Hippocampal formation (tissue), 2 donors: ENCODE data around the gene KRTAP5-3.
"Not testable (repeated sequence)": the region's sequence is repeated elsewhere in the genome, so short reads cannot be mapped to it uniquely, and the experiment has no call there.

Experiments used
- DNase-seq, 2 donors: peaks; one replicate each; lab custom pipeline; 2025; lab: John Stamatoyannopoulos, UW

KRTAP5-3 gene

GRCh38 chr11:1582909-1583308 is 25.4 kb downstream of the KRTAP5-3 start:
- not testable (repeated sequence) for DNase-seq

- DNase-seq: no peak
Measured at GRCh38 chr11:1581976-1582375, 26.3 kb downstream of the KRTAP5-3 start.

DNA sequence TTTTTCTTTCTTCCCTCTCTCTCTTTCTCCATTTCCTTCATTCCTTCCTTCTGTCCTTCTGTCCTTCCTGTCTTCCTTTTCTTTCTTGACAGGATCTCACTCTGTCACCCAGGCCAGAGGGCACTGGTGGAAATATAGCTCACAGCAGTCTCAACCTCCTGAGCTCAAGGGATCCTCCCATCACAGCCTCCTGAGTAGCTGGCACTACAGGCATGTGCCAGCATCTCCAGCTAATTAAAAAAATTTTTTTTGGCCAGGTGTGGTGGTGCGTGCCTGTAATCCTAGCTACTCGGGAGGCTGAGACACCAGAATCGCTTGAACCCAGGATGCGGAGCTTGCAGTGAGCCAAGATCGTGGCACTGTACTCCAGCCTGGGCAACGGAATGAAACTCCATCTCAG is 31.4 kb downstream of the KRTAP5-3 start:
- no peak for DNase-seq

DNA sequence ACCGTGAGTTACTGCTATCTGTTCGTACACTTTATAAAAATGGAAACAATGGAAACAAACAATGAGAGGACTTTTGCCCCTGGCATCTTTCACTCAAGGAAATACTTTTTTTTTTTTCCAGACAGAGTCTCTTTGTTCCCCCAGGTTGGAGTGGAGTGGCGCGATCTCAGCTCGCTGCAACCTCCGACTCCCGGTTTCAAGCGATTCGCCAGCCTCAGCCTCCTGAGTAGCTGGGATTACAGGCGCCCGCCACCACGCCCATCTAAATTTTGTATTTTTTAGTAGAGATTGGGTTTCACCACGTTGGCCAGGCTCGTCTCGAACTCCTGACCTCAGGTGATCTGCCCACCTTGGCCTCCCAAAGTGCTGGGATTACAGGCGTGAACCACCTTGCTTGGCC is 32.5 kb downstream of the KRTAP5-3 start:
- not testable (repeated sequence) for DNase-seq

DNA sequence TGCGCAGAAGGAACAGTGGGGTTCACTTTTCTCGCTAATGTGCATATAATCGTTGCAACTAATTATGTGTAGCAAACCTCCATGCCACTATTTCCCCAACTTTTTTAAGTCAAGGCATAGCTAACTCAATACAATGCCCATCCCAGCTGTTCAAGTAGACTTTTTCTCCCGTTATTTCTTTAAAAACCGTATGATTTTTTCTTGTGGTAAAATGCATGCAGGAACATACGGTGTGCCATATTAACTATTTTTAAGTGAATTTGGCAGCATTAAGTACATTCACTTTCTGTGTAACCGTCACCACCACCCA is 33.4 kb downstream of the KRTAP5-3 start:
- no peak for DNase-seq

DNA sequence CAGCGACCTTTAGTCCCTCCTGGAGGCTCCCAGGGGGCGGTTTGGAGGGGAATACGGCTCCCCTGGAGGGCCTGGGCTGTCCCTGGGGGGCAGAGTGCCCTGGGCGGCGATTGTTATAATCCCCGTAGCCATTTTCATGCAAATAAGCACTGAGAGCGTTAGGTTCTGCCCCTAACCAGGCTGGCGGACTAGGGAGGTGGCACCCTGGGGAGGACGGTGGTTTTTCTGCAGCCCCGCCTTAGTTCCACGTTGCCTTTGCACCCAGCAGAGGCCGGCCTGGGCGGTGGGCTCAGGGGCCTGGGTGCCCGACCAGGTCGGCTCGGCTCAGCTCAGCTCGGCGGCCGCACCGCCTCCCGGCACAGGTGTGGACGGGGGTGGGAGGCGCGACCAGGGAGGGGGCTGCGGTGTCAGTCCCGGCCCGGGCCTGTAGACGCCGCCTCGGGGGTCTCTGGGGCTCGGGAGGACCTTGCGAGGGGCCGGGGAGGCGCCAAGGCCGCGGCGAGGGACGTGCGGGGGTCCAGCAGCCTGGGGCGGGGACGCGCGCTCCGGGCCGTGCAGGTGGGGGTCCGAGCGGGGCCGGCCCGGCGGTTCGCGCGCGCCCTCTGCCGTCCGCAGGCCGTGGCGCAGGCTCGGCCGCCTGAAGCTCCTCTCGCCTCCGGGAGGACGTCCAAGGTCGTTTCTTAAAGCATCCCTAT is 33.9 kb downstream of the KRTAP5-3 start:
- DNase-seq: peak; percentile 29 to 40

DNA sequence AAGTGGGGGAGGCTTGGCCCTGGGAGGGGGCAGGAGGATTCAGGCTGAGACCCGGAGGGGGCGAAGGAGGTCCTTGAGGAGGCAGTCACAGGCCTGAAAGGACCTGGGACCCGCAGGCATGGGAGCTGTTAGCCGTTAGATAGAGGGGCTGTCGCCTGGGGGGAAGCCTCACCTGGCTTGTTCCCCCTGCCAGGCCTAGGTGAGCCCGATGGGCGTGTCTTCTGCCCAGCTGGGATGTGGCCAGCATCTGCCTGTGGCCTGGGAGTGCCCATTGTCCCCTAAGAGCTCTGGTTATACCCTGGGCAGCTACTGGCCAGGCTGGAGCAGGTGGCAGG is 34.4 kb downstream of the KRTAP5-3 start:
- DNase-seq: no peak

- DNase-seq: no peak
Measured at GRCh38 chr11:1573077-1573902, 35.0 kb downstream of the KRTAP5-3 start.

DNA sequence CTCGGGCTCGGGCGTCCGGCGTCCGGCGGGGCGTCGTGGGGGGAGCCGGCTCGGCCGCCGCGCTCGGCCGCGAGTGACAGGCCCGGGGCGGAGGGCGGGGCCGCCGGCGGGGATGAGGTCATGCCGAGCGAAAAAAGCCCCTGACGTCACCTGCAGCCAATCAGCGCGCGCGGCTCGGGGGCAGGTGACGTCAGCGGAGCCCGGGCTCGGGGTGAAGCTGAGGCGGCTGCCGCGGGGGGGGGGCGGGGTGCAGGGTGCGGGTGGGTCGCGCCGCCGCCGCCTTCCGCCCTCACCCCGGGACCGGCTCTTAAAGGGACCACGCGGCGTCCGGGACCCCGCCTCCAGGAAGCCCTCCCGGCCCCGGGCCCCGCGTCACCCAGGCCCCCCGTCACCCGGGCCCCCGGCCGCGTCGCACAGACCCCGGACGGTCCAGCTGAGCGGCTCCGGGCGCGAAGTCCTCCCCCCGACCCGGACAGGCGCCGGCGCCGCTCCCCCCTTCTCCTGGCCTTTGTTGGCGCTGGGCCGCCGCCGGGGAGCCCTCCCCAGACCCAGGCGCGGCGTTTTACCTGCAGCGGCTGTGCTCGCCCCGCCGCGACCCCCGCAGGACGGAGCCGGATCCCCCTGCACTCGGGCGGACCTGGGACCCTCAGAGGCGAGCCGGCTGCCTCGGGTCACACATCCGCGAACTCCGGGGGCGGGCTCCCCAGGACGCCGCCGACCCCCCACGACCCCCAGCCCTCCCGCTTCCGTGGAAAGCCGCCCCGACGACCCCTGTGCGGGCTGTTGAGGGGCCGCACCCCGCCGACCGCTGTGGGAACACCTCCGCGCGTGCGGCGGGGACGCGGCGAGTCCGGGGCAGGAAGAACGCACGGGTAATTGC is 35.8 kb downstream of the KRTAP5-3 start, which contains the start of gene DUSP8:
TSS of gene DUSP8 (minus strand) at position 75 of the 880 bp plus-strand sequence. CDS start 6,445 bp downstream, outside the sequence.
- DNase-seq: peak; percentile 79 to 82

DNA sequence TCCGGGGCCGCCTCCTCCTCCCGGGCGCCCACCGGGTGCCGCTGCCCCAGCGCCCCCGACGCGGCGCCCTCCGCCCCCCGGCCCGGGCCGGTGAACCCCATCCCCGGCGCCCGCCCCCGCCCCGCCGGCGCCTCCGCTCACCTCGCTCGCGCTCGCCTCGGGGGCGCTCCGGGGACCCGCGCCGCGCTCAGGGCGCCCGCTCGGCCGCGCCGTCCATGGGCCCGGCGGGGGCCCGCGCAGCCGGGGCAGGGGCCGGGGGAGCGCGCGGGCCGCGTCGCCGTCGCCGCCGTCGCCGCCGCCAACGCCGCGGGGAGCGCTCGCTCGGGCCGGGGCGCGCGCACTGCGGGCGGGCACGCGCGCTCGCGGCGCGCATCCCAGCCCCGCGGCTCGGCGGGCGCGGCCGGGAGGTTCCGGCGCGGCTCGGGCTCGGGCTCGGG is 36.5 kb downstream of the KRTAP5-3 start:
- DNase-seq: no peak

- DNase-seq: no peak
Measured at GRCh38 chr11:1570896-1571759, 37.1 kb downstream of the KRTAP5-3 start.

DNA sequence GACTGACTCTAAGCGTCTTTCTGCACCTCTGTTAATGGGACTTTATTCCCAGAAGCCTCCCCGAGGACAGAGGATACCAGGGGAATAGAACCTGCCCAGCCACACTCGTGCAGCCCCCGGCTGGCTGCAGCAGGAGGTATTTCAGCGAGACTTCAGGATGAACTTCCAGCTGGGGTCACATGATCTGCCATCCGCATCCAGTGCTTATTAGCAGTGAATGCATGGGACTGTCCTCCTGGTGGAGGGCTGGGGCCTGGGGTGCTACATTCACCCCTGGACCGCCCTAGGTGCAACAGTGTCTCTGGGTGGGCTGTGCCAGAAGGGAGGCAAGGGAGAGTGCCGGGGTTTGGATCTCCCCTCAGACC is 37.8 kb downstream of the KRTAP5-3 start:
- DNase-seq: no peak

DNA sequence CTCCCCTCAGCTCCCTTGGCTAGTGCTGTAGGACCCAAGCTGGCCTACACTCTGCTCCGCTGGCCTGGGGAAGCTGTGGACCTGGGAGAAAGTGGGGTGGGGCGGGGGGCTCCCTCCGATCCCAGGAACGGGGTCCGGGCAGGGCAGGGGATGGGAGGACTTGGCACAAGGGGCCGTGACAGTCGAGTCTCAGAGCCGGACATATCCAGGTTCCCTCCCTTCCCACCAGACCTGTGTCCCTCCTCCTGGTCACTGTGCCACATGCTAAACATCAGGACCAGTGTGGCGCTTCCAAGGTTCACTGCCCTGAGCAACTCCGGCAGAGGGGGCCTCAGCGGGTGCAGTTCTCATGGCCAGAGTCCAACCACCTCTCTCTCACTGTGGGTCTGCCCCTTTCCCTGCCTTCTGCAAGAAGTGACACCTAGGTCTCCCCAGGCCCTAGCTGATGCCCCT is 38.2 kb downstream of the KRTAP5-3 start:
- DNase-seq: no peak

GRCh38 chr11:1569251-1569780 is 38.9 kb downstream of the KRTAP5-3 start:
- no peak for DNase-seq

- DNase-seq: no peak
Measured at GRCh38 chr11:1568441-1568911, 39.8 kb downstream of the KRTAP5-3 start.

DNA sequence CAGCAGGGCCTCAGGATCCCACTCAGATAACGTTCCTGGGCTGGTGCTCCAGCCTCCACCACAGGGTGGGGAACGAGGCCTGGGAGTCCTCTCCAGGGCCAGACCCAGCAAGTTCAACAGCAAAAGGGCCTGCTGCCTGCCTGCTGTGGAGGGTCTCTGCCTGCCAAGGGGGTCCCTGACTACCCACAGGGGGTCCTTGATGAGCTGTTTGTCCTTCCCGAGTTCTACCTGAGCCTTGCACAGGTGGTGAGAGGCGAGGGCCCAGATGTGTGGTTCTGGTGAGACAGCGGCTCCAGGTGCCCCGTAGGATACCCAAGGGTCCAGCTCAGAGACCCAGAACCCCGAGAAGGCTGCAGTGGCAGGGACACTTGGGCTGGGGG is 40.6 kb downstream of the KRTAP5-3 start:
- DNase-seq: no peak

DNA sequence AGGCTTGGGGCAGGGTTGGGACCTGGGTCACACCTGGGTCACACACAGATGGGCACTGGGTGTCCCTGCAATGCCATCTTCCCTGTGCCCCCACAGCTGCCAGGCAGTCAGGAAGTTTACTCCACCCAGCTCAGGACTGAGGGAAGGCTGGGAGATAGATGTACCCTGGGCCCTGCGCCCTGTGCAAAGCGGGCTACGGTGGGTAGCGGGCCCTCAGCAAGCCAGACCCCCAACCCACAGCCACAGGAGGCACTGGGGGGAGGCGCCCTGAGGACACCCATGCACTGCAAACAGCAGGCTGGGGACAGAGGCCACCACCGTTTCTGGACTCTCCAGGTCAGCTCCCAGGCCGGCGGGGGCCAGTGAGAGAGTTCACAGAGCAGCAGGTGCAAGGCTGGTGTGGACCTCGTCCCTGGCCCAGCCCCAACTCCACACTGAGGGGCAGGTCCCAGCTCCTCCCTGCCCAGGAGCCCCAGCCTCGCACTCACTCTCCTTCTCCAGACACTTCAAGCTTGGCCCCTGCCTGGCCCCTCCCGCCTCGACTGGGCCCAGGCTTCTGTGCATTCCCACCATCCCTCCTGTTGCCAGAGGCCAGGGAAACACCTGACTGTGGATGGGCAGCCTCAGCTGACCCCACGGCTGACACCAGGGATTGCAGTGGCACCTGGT is 41.1 kb downstream of the KRTAP5-3 start:
- DNase-seq: no peak

- no peak for DNase-seq
Measured at GRCh38 chr11:1566381-1567051, 41.7 kb downstream of the KRTAP5-3 start.

GRCh38 chr11:1565904-1566247 is 42.4 kb downstream of the KRTAP5-3 start:
- no peak for DNase-seq
